Ectodermal cell (in vitro differentiated cells): Measurements from ENCODE around the gene PRKG1.

Source experiments
- H3K27ac ChIP-seq: 2 replicates; pipeline ENCODE4 v1.7.0; 2013; ENCODE audit warnings: mild to moderate bottlenecking, low read depth, low read length; ENCODE audit not compliant: insufficient read depth, poor library complexity, severe bottlenecking
- H3K27me3 ChIP-seq: 2 replicates; pipeline ENCODE4 v1.7.0; 2013; ENCODE audit warnings: mild to moderate bottlenecking, low read length; ENCODE audit not compliant: insufficient read depth, control insufficient read depth, poor library complexity, severe bottlenecking
- H3K36me3 ChIP-seq: one replicate; pipeline ENCODE4 v1.7.0; 2013; ENCODE audit warnings: low read length; ENCODE audit not compliant: control insufficient read depth, insufficient read depth
- H3K4me1 ChIP-seq: one replicate; pipeline ENCODE4 v1.7.0; 2013; ENCODE audit warnings: low read length; ENCODE audit not compliant: control insufficient read depth, insufficient read depth
- H3K4me3 ChIP-seq: 2 replicates; pipeline ENCODE4 v1.7.0; 2013; ENCODE audit warnings: low read depth, low read length, control low read depth; ENCODE audit not compliant: insufficient read depth
- H3K9me3 ChIP-seq: 2 replicates; pipeline ENCODE4 v1.7.0; 2013; ENCODE audit warnings: mild to moderate bottlenecking, low read length, moderate library complexity; ENCODE audit not compliant: control insufficient read depth
- WGBS, 2 experiments: methylation state at CpG; one replicate each; pipeline ENCODE4 v1.1.7; 2013; ENCODE audit warnings: missing lambda C conversion rate in 2 of 2; 5-methylcytosine and 5-hydroxymethylcytosine counted together

Gene PRKG1

GRCh38 chr10:52048051-52048450, 973.8 kb downstream of the PRKG1 start:
- Histone ChIP-seq H3K27me3 (no peaks in the 10 kb centered on the region), H3K36me3 (no peaks in the 10 kb centered on the region), H3K4me3 (no peak overlapping the region), H3K27ac (no peak overlapping the region), H3K4me1 (peaks cover 3% of the 10 kb centered on the region), H3K9me3 (no peaks in the 10 kb centered on the region)

- Histone ChIP-seq H3K4me3 (no peak overlapping the region), H3K36me3 (no peaks in the 10 kb centered on the region), H3K4me1 (no peaks in the 10 kb centered on the region), H3K9me3 (no peaks in the 10 kb centered on the region), H3K27me3 (no peaks in the 10 kb centered on the region), H3K27ac (no peak overlapping the region)
- 80 to 90% methylated on average over 2 to 3 of the region's 3 CpGs for WGBS, 2 experiments
Observed at GRCh38 chr10:52050429-52051047, 976.3 kb downstream of the PRKG1 start.

GRCh38 chr10:52053497-52053896, 979.2 kb downstream of the PRKG1 start:
- 86 to 96% methylated on average over 4 to 5 of the region's 5 CpGs for WGBS, 2 experiments
- no peaks in the 10 kb centered on the region for H3K9me3 ChIP-seq

GRCh38 chr10:52056291-52056690, 982.0 kb downstream of the PRKG1 start:
- Histone ChIP-seq H3K9me3 (no peaks in the 10 kb centered on the region), H3K4me3 (no peak overlapping the region), H3K27me3 (no peaks in the 10 kb centered on the region), H3K36me3 (no peaks in the 10 kb centered on the region), H3K4me1 (no peaks in the 10 kb centered on the region), H3K27ac (no peak overlapping the region)
- 84 to 85% methylated on average over 2 of the region's 2 CpGs for WGBS, 2 experiments

More at GRCh38 chr10:52053497-52053896, 979.2 kb downstream of the PRKG1 start:
- Histone ChIP-seq H3K27ac (no peak overlapping the region), H3K4me1 (no peaks in the 10 kb centered on the region), H3K4me3 (no peak overlapping the region), H3K27me3 (no peaks in the 10 kb centered on the region), H3K36me3 (no peaks in the 10 kb centered on the region)

GRCh38 chr10:52059089-52059488, 984.8 kb downstream of the PRKG1 start:
- Histone ChIP-seq H3K36me3 (no peaks in the 10 kb centered on the region), H3K4me1 (no peaks in the 10 kb centered on the region), H3K27me3 (no peaks in the 10 kb centered on the region), H3K4me3 (no peak overlapping the region), H3K9me3 (no peaks in the 10 kb centered on the region), H3K27ac (no peak overlapping the region)
- WGBS, 2 experiments: 89 to 100% methylated on average over 1 of the region's 1 CpG

- no peaks in the 10 kb centered on the region for H3K27me3 ChIP-seq
- WGBS, 2 experiments: 94 to 95% methylated on average over 10 of the region's 10 CpGs
- H3K4me1 ChIP-seq: no peaks in the 10 kb centered on the region
- H3K4me3 ChIP-seq: no peak overlapping the region
- H3K27ac ChIP-seq: no peak overlapping the region
- no peaks in the 10 kb centered on the region for H3K36me3 ChIP-seq
- no peaks in the 10 kb centered on the region for H3K9me3 ChIP-seq
Observed at GRCh38 chr10:52063159-52063558, 988.9 kb downstream of the PRKG1 start.

- 94 to 95% methylated on average over 9 of the region's 9 CpGs for WGBS, 2 experiments
- Histone ChIP-seq H3K9me3 (no peaks in the 10 kb centered on the region), H3K27ac (no peak overlapping the region), H3K36me3 (no peaks in the 10 kb centered on the region), H3K27me3 (no peaks in the 10 kb centered on the region), H3K4me1 (no peaks in the 10 kb centered on the region), H3K4me3 (no peak overlapping the region)
Observed at GRCh38 chr10:52064084-52064845, 990.0 kb downstream of the PRKG1 start.

GRCh38 chr10:52066383-52066782, 992.1 kb downstream of the PRKG1 start:
- no peaks in the 10 kb centered on the region for H3K4me1 ChIP-seq
- 79 to 84% methylated on average over 5 to 6 of the region's 6 CpGs for WGBS, 2 experiments

GRCh38 chr10:52068485-52068884, 994.2 kb downstream of the PRKG1 start:
- no peaks in the 10 kb centered on the region for H3K9me3 ChIP-seq
- H3K4me3 ChIP-seq: no peak overlapping the region
- H3K27me3 ChIP-seq: no peaks in the 10 kb centered on the region
- no peak overlapping the region for H3K27ac ChIP-seq
- 96% methylated on average over 1 of the region's 1 CpG for WGBS, 2 experiments
- H3K4me1 ChIP-seq: no peaks in the 10 kb centered on the region
- H3K36me3 ChIP-seq: no peaks in the 10 kb centered on the region

More at GRCh38 chr10:52066383-52066782, 992.1 kb downstream of the PRKG1 start:
- Histone ChIP-seq H3K9me3 (no peaks in the 10 kb centered on the region), H3K4me3 (no peak overlapping the region), H3K27ac (no peak overlapping the region), H3K36me3 (no peaks in the 10 kb centered on the region), H3K27me3 (no peaks in the 10 kb centered on the region)

- Histone ChIP-seq H3K4me3 (no peak overlapping the region), H3K27ac (no peak overlapping the region), H3K4me1 (no peaks in the 10 kb centered on the region), H3K9me3 (no peaks in the 10 kb centered on the region), H3K27me3 (no peaks in the 10 kb centered on the region), H3K36me3 (no peaks in the 10 kb centered on the region)
- 96 to 98% methylated on average over 6 of the region's 7 CpGs for WGBS, 2 experiments
Observed at GRCh38 chr10:52071814-52072213, 997.5 kb downstream of the PRKG1 start.
